PFSK-1 (cell line): ENCODE measurements around the gene RNF7. TPM values are rescaled to one million over a fixed set of nuclear protein-coding genes. Genes with fewer than 3 reads are reported as not detected.
A peak's percentile ranks its signal among the peaks of the same experiment; 100 is the strongest.

Experiments
- FOXP2 ChIP-seq: optimal IDR thresholded peaks from 2 replicates; pipeline ENCODE3; 2011; ENCODE audit warnings: borderline replicate concordance, control low read depth, inconsistent platforms; ENCODE audit not compliant: insufficient read depth; ENCODE audit errors: extremely low read length, extremely low read depth
- POLR2AphosphoS5 ChIP-seq: IDR thresholded peaks from 2 replicates; pipeline ENCODE4 v1.6.1; 2012; ENCODE audit warnings: low read depth, mild to moderate bottlenecking, control low read depth, low read length, moderate library complexity
- REST ChIP-seq, 2 experiments: IDR thresholded peaks; 2 replicates each; pipeline versions ENCODE4 v1.6.1 to v1.8.0; 2011 to 2012; ENCODE audit warnings: low read depth in 2 of 2, low read length in 2 of 2, control low read depth in 1 of 2, inconsistent platforms in 1 of 2, mild to moderate bottlenecking in 1 of 2, moderate library complexity in 1 of 2; ENCODE audit not compliant: insufficient read depth in 1 of 2
- SIN3A ChIP-seq: IDR thresholded peaks from 2 replicates; pipeline ENCODE4 v1.6.1; 2012; ENCODE audit warnings: mild to moderate bottlenecking, low read length, moderate library complexity, borderline replicate concordance; ENCODE audit not compliant: insufficient read depth
- TAF1 ChIP-seq: IDR thresholded peaks from 2 replicates; pipeline ENCODE4 v1.6.1; 2012; ENCODE audit warnings: low read length, control low read depth, borderline replicate concordance; ENCODE audit not compliant: insufficient read depth
- polyA plus RNA-seq: library from polyadenylated mRNA; unstranded; fragments of >200 nt; gene quantifications from one replicate; pipeline ENCODE4 v1.2.1, GENCODE V29; 2012; ENCODE audit warnings: low read depth, missing spikeins; ENCODE audit not compliant: insufficient read length

Gene RNF7
- 52.7 TPM for polyA plus RNA-seq

GRCh38 chr3:141738022-141738890 is at the start of gene RNF7:
RNF7 (plus strand) TSS chr3:141738298; CDS start chr3:141738342, 44 bp downstream.
- TF ChIP-seq FOXP2 (peak; percentile 81), REST (IDR thresholded peaks at IDR 0.05; ENCODE audit: insufficient read depth in 1 of 2, low read depth in 2 of 2, low read length in 2 of 2) (peak in 1 of 2 experiments; percentile 29; a peak in 1 of 4 replicates), SIN3A (peak; percentile 44; the same call in 1 of the 2 replicates), TAF1 (peak; percentile 61; the same call in 1 of the 2 replicates), POLR2AphosphoS5 (peak; percentile 55; the same call in 1 of the 2 replicates)

- TF ChIP-seq FOXP2 (no peak), REST (IDR thresholded peaks at IDR 0.05; ENCODE audit: insufficient read depth in 1 of 2, low read depth in 2 of 2, low read length in 2 of 2) (no peak), TAF1 (no peak), SIN3A (no peak), POLR2AphosphoS5 (no peak)
Measured at GRCh38 chr3:141690431-141691072, 47.5 kb upstream of the RNF7 start.

GRCh38 chr3:141699324-141699723 is 38.8 kb upstream of the RNF7 start:
- TF ChIP-seq TAF1: no peak
- TF ChIP-seq REST (IDR thresholded peaks at IDR 0.05; ENCODE audit: insufficient read depth in 1 of 2, low read depth in 2 of 2, low read length in 2 of 2): no peak
- no peak for TF ChIP-seq FOXP2
- no peak for TF ChIP-seq SIN3A
- no peak for TF ChIP-seq POLR2AphosphoS5

DNA sequence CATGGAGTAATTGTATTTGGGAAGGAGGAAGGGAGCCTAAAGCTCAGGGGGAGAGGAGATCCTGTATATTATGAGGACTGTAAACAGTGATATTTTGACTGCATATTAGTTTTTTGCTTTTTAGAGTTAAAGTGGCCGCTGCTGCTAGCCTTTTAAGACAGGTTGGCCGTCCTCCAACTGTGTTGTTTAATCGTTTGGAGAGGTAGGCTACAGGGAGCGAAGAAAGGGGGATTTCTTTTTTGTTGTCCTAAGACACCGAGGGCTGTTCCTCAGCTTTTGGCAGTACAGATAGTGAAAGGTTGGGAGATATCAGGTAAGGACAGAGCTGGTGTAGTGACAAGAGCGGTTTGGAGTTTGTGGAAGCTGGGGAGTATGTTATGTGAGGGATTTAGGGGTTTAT is 38.2 kb upstream of the RNF7 start:
- TF ChIP-seq FOXP2 (no peak), SIN3A (no peak), REST (IDR thresholded peaks at IDR 0.05; ENCODE audit: insufficient read depth in 1 of 2, low read depth in 2 of 2, low read length in 2 of 2) (no peak), POLR2AphosphoS5 (no peak), TAF1 (no peak)
